Cardiac fibroblast (primary cell): ENCODE data around the gene SLC16A3.

Experiments
- DNase-seq, 2 donors: peaks; one replicate each; pipeline versions ENCODE4 v3.0.0 to v3.0.0-alpha.2; 2010; ENCODE audit warnings: low read depth in 2 of 2
- H3K4me3 ChIP-seq, 2 donors: replicated peaks in 1 of 2; 1 replicate in 1 of 2; 2 replicates in 1 of 2; pipeline ENCODE4 v1.5.1; 2011; ENCODE audit warnings: low read depth in 2 of 2, low read length in 2 of 2, mild to moderate bottlenecking in 2 of 2, moderate library complexity in 1 of 2
- CTCF ChIP-seq: IDR thresholded peaks from one replicate; pipeline ENCODE4 v1.5.1; 2011; ENCODE audit warnings: low read depth, mild to moderate bottlenecking, low read length, inconsistent platforms

Gene SLC16A3

GRCh38 chr17:82245134-82246039 is 16.5 kb downstream of the SLC16A3 start:
- DNase-seq, result peak in 1 of 2 donors; percentile 27
- H3K4me3 ChIP-seq, result no peak overlapping the region
- TF ChIP-seq CTCF, result no peak

GRCh38 chr17:82246040-82246364 is 17.2 kb downstream of the SLC16A3 start:
- no peak overlapping the region for H3K4me3 ChIP-seq
- no peak for DNase-seq
- no peak for TF ChIP-seq CTCF

GRCh38 chr17:82246365-82247181 is 17.7 kb downstream of the SLC16A3 start:
- DNase-seq, result peak; percentile 45 to 88
- H3K4me3 ChIP-seq, result no peak overlapping the region
- no peak for TF ChIP-seq CTCF

DNA sequence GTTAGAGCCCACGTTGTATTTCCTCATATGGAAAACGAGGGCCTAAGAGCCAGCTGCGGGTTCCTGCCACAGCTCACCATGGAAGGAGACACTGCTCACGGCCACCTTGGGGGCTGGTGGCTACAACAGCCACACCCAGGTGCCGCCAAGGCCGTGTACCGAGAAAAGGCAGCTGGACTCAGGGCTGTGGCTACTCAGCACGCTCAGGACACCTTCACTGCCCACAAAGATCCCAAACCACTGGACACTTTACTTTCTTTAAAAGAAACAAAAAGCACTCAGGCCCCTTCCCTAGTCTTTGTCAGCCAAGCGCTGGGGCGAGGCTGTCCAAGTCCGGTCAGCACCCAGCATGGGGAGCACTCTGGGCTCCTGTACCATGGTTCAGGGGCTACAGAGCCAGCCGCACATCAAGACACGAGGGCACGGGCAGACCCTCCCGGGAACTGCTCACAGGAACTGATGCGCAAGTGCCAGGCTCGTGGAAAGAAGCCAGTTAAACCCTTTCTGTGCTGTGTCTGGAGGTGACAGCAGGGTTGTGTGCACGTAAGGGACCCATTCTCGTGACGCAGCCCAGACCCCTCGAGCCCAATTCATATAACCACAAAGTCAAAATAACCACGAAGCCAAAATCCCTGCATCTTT is 18.5 kb downstream of the SLC16A3 start:
- peak in 1 of 2 donors; percentile 16 for DNase-seq
- no peak overlapping the region for H3K4me3 ChIP-seq
- no peak for TF ChIP-seq CTCF

DNA sequence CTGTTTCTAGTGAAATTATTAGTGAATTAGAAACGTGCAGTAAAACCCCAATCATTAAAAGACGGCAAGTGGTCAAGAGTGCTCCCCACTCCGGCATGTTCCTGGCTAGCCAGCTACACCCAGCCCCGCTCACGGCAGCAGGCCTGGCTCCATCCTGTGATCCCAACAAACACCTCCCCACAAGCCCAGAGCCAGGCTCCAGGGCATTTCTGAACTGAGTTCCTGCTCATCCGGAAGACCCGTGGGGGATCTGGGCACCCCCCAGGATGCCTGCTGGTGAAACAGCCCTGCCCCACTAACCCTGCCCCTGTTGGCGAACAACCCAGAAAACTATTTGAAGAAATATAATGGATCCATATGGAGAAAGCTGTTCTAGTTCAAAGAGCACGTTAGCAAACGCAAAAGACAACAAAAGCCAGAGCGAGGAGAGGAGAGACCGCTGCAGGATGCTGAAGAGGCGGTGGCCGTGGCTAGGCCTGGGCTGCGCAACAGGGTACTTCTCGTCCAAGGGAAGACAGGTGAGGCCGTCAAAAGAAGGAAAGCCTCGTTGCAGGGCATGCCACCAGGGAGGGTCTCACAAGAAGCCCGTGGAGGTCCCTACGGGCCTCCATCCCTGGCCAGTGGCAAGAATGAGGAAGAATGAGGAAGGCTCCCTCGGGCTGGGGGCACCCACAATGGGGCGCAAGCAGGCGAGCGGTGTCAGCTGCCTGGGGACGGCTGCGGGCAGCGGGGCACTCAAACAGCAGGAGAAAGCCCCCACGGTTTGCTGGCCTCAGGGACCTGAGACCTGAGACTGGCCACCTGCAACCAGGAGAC is 19.2 kb downstream of the SLC16A3 start:
- no peak for TF ChIP-seq CTCF
- DNase-seq, result peak in 1 of 2 donors; percentile 17
- no peak overlapping the region for H3K4me3 ChIP-seq
